Fibroblast of skin of left biceps (primary cell): ENCODE data around the gene GOLGA8A.
A peak's percentile ranks its signal among the peaks of the same experiment; 100 is the strongest.
"Not testable (repeated sequence)": the region's sequence is repeated elsewhere in the genome, so short reads cannot be mapped to it uniquely, and the experiment has no call there.

ENCODE experiments used
- DNase-seq, 2 experiments: peaks; one replicate each; pipeline ENCODE4 v3.0.0-alpha.2; 2013; ENCODE audit warnings: low read depth in 2 of 2

Gene GOLGA8A, protein sequence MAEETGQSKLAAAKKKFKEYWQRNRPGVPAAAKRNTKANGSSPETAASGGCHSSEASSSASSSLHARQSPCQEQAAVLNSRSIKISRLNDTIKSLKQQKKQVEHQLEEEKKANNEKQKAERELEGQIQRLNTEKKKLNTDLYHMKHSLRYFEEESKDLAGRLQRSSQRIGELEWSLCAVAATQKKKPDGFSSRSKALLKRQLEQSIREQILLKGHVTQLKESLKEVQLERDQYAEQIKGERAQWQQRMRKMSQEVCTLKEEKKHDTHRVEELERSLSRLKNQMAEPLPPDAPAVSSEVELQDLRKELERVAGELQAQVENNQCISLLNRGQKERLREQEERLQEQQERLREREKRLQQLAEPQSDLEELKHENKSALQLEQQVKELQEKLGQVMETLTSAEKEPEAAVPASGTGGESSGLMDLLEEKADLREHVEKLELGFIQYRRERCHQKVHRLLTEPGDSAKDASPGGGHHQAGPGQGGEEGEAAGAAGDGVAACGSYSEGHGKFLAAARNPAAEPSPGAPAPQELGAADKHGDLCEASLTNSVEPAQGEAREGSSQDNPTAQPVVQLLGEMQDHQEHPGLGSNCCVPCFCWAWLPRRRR

DNA sequence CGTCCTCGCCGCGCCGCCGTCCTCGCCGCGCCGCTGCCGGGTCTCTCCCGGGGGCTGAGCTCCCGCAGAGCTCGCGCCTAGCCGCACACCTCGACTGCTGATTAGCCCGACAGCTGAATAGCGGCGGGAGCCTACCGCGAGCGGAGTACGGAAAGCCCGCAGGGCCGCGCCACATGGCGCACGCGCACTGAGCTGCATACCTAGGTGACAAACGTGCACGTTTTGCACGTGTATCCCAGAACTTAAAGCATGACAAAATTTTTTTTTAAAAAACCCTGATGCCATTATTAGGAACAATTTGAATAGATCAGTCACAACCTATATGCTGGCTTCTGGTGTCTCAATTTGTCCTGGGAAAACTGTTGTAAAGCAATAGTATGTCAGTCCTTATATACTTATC, at the start of gene GOLGA8A:
GOLGA8A (minus strand) TSS at position 122 of the 400 bp plus-strand sequence. CDS start 48,117 bp downstream, outside the sequence.
- peak; percentile 50 to 57 for DNase-seq

DNA sequence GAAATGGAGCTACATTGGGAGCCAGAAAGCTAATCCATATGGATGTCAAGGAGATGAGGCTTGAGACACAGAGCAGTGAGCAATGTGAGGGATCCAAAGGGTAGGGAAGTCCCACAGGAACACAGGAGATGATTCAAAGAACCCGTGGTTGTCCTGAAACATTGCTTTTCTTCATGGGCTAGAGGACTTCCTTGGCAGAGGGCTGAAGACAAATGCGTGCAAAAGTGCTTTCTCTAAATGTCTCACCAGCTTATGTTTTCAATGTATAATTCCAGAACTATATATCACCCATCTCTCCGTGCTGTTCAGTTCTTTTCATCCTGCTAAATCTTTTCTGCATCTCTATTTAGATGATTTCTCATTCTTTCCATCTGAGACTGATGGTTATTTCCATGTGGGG, 46.0 kb upstream of the GOLGA8A start:
- no peak for DNase-seq

GRCh38 chr15:34481370-34481769, 43.8 kb upstream of the GOLGA8A start:
- DNase-seq, result no peak

DNA sequence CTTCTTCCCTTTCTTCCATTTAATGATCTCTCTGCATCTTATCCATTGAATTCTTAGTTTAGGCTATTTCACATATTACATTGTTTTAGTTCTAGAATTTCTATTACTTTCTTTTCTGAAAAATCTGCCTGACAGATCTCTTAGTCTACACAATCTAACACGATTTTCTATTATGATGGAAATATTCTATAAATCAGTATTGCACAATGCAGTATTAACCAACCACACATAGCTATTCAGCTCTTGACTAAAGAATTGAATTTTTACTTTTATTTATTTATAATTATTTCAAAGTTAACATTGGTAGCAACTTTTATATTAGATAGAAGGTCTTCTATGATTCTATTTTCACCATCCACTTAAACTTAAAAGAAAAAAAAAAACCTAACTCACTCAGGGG, 36.2 kb upstream of the GOLGA8A start:
- DNase-seq, result no peak

- DNase-seq, result no peak
These were observed 35.3 kb upstream of the GOLGA8A start for GRCh38 chr15:34472947-34473346.

- DNase-seq, result no peak
These were observed 33.3 kb upstream of the GOLGA8A start for GRCh38 chr15:34470892-34471291.

- no peak for DNase-seq
These were observed 32.5 kb upstream of the GOLGA8A start for GRCh38 chr15:34470091-34470490.

GRCh38 chr15:34461730-34462129, 24.1 kb upstream of the GOLGA8A start:
- DNase-seq, result no peak

GRCh38 chr15:34460451-34460850, 22.8 kb upstream of the GOLGA8A start:
- DNase-seq, result no peak

- DNase-seq, result no peak
These were observed 19.1 kb upstream of the GOLGA8A start for GRCh38 chr15:34456658-34457057.

DNA sequence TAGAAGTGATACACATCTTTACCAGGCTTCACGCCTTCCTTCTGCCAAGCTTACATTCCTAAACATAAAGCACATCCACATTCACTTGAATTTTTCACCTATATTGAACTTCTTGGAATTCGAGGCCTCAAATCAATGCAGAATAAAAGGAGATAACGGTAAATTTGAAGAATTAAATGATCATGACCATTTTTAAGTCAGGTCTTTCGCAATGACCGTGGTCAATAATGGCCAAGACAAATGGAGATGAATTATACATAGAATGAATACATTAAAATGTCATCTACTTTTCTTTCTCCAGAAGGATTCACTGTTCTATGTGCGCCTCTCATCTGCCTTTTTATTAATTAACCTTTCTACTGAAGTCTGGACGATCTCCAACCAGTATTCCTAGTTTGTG, 5.3 kb upstream of the GOLGA8A start:
- no peak for DNase-seq

GRCh38 chr15:34439878-34440277, 2.3 kb upstream of the GOLGA8A start:
- DNase-seq, result no peak

DNA sequence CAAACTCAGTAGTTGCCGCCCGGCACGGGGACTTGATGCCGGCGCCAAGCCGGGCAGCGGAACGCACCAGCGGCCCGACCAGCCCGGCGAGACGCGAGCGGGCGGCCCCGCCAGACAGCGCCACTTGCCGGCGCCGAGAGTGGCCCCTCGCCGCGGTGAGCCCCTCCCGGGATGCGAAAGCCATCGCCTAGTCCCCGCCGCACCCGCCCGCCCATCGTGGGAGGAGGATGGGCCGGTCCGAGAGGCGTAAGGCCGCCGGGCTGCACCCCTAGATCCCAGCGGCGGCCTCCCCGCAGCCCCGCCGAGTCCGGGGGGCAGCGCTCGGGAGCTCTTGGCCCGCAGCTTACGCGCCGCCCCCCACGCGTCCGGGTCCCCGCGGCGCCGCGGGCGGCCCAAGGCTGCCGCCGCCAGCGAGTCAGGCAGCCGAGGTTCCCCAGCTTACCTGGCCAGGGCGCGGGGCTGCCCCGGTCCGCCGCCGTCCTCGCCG, 609 bp downstream of the GOLGA8A start:
- no peak for DNase-seq

GRCh38 chr15:34436126-34436955, 1.3 kb downstream of the GOLGA8A start:
- no peak for DNase-seq

GRCh38 chr15:34435658-34436057, 1.9 kb downstream of the GOLGA8A start:
- DNase-seq, result no peak

DNA sequence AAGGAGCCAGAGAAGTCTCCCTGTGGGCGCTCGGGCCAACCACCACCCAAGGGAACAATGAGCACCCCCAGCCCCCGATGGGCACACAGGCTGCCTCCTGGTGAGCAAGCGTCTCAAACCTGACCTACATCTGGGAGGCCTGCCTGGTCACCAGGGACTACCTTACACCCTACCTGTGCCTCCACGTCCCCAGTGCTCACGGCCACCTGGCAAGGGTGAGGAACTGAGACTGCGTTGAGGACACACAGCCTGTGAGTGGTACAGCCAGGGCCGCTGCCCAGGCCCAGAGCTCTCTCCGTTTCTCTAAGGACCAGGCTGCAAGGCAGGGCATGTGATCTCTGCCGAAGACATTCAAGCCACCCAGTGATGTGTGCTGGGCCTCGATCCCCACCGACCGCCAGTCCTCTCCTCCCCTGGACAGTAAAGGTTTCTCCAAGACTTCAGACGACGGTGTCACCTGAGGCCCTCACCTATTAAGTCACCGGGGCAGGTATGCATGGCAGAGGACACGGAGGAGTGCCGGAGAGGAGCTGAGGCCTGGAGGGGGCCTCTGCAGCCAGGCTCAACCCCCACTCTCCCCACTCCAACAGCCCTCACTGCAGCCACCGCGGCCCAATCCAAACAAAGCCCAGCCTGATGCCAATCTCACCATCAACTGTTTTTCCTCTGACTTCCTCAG, 2.8 kb downstream of the GOLGA8A start:
- DNase-seq, result no peak

DNA sequence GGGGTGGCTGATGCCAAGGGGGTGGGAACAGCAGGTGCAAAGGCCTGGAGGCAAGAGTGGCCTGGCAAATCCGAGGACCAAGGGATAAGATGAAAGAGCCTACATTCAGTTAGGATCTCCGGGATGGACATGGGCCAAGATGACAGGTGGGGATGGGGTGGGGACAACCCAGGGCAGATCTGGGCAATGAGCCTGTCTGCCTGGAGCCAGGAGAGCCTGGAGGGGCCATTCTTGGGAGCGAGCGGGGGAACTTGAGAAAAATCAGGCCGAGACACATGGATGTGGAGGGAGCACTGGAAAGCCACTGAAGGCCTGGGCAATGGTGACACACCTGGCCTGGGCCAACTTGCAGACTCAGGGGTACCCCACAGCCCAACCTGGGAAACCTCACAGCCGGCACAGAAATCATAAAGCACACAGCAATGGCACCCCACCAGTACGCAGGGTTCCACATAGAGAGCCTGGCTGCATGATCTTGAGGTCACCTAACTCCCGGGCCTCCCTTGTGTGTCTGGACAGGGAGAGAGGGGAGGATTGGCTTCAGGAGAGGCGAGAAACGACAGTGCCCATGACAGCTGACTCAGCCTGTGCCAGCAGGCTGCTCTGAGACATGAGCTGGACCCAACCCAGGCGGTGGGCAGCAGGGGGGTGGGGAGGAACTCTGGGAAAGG, 3.5 kb downstream of the GOLGA8A start:
- not testable (repeated sequence) for DNase-seq

- not testable (repeated sequence) for DNase-seq
These were observed 7.0 kb downstream of the GOLGA8A start for GRCh38 chr15:34430642-34431041.

- DNase-seq, result not testable (repeated sequence)
These were observed 14.1 kb downstream of the GOLGA8A start for GRCh38 chr15:34423425-34424090.

DNA sequence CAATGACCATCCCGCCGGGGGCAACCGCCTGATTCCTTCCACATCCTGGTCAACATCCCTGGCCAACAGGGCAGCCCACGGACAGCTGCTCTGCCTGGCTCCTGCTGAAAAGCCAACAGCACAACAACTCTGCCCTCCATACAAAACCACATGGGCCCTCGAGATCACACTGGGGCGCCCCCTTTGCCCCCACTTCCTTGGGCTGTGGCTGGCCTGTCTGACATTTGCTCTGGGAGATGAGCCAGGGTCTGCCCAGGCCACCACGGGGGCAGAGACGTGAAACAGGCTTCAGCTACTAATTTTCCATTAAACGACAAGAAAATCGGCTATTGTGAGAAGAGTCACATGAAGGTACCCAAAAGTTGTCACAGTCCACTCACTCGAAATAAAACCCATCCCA, 16.7 kb downstream of the GOLGA8A start:
- DNase-seq, result not testable (repeated sequence)

DNA sequence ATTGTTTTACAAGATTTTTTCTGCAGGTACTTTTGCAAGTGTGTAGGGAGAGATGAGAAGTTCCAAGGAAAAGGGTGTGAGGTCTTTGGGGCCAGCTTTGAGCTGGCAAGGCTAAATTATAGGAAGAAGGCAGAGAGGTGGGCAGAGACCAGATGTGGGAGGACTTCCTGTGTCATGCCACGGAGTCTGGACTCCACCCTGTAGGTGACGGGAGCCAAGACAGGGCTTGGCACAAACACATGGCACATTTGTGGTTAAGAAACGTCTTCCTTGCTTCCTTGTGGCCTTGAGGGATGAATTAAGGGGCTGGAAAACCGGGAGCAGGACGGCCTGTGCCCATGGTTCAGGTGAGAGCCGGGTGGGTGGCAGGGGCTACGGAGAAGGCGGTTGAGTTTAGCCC, 19.2 kb downstream of the GOLGA8A start:
- DNase-seq, result not testable (repeated sequence)
